Central memory CD4-positive, alpha-beta T cell (primary cell): ENCODE data around the gene WDR3.
"Not testable (repeated sequence)": the region's sequence is repeated elsewhere in the genome, so short reads cannot be mapped to it uniquely, and the experiment has no call there.

Source experiments
- DNase-seq: peaks from one replicate; pipeline ENCODE4 v3.0.0; 2022
- total RNA-seq, 3 experiments: gene quantifications; one replicate each; lab custom pipeline; 2026; lab: John Stamatoyannopoulos, UW

The WDR3 gene
- total RNA-seq = 36.1 to 295 (median 85.2) reads per million in 3 experiments

- peak; percentile 96 for DNase-seq
Measured at GRCh38 chr1:117929343-117930172, at the start of gene WDR3, which contains the start of gene GDAP2. WDR3 (plus strand) TSS chr1:117929739; CDS start chr1:117933320, 3,581 bp downstream. GDAP2 (minus strand) TSS chr1:117929621; CDS start chr1:117920357, 9,264 bp downstream.

- no peak for DNase-seq
Measured at GRCh38 chr1:117883616-117884015, 45.9 kb upstream of the WDR3 start.

- no peak for DNase-seq
Measured at GRCh38 chr1:117886101-117886795, 43.3 kb upstream of the WDR3 start.

- no peak for DNase-seq
Measured at GRCh38 chr1:117890452-117890851, 39.1 kb upstream of the WDR3 start.

- DNase-seq = no peak
Measured at GRCh38 chr1:117892512-117892911, 37.0 kb upstream of the WDR3 start.

- DNase-seq = no peak
Measured at GRCh38 chr1:117894078-117894477, 35.5 kb upstream of the WDR3 start.

GRCh38 chr1:117895482-117896114 is 33.9 kb upstream of the WDR3 start:
- DNase-seq = peak; percentile 35

- DNase-seq = no peak
Measured at GRCh38 chr1:117897551-117897950, 32.0 kb upstream of the WDR3 start.

GRCh38 chr1:117899801-117900200 is 29.7 kb upstream of the WDR3 start:
- no peak for DNase-seq

- no peak for DNase-seq
Measured at GRCh38 chr1:117902944-117903343, 26.6 kb upstream of the WDR3 start.

GRCh38 chr1:117904485-117904884 is 25.1 kb upstream of the WDR3 start:
- DNase-seq = no peak

GRCh38 chr1:117905019-117905418 is 24.5 kb upstream of the WDR3 start:
- DNase-seq = no peak

GRCh38 chr1:117911051-117911450 is 18.5 kb upstream of the WDR3 start:
- no peak for DNase-seq

- DNase-seq = no peak
Measured at GRCh38 chr1:117919376-117919775, 10.2 kb upstream of the WDR3 start.

- no peak for DNase-seq
Measured at GRCh38 chr1:117921991-117922390, 7.5 kb upstream of the WDR3 start.

GRCh38 chr1:117922717-117923116 is 6.8 kb upstream of the WDR3 start:
- not testable (repeated sequence) for DNase-seq

- DNase-seq = no peak
Measured at GRCh38 chr1:117925981-117926380, 3.6 kb upstream of the WDR3 start.

- DNase-seq = peak; percentile 59
Measured at GRCh38 chr1:117928881-117929342, 627 bp upstream of the WDR3 start.

GRCh38 chr1:117930173-117930447 is 571 bp downstream of the WDR3 start:
- no peak for DNase-seq

GRCh38 chr1:117930484-117930883 is 945 bp downstream of the WDR3 start:
- no peak for DNase-seq

- no peak for DNase-seq
Measured at GRCh38 chr1:117932576-117932975, 3.0 kb downstream of the WDR3 start.

GRCh38 chr1:117933769-117934168 is 4.2 kb downstream of the WDR3 start:
- DNase-seq = no peak

- no peak for DNase-seq
Measured at GRCh38 chr1:117942293-117942692, 12.8 kb downstream of the WDR3 start.

- no peak for DNase-seq
Measured at GRCh38 chr1:117952386-117952785, 22.8 kb downstream of the WDR3 start.
